Stimulated activated CD8-positive, alpha-beta memory T cell treated with anti-CD3 and anti-CD28 coated beads, Interleukin-7, amount 100 ng/mL, for 48 hours (primary cell): ENCODE data around the gene TMPRSS11B.
A peak's percentile ranks its signal among the peaks of the same experiment; 100 is the strongest.
"Not testable (repeated sequence)": the region's sequence is repeated elsewhere in the genome, so short reads cannot be mapped to it uniquely, and the experiment has no call there.

Experiments used
- DNase-seq, 2 donors: peaks; one replicate each; pipeline ENCODE4 v3.0.0-alpha.2; 2020; ENCODE audit warnings: low read depth in 1 of 2; ENCODE audit errors: extremely low read depth in 1 of 2

Gene TMPRSS11B, protein sequence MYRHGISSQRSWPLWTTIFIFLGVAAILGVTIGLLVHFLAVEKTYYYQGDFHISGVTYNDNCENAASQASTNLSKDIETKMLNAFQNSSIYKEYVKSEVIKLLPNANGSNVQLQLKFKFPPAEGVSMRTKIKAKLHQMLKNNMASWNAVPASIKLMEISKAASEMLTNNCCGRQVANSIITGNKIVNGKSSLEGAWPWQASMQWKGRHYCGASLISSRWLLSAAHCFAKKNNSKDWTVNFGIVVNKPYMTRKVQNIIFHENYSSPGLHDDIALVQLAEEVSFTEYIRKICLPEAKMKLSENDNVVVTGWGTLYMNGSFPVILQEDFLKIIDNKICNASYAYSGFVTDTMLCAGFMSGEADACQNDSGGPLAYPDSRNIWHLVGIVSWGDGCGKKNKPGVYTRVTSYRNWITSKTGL

DNA sequence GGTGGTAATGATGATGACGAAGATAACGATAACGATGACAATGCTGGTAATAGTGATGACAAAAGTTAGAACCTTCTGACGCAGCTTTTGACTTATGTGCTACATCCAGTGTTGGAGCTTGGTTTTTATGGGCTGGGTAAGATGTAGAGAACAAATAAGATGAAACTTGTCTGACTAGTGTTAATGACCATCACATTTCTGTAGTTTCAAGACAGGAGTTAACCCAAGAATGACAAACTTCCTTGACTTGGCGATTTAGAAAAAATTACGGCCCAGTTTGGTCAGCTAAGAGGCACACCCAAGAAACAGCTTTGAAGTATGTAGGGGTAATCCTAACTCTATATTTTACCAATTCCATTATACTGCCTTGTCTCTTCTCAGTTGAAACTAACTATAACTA is at the start of gene TMPRSS11B:
Gene TMPRSS11B, minus strand, starts transcription at position 101 of the 400 bp plus-strand sequence. CDS start 136 bp downstream, outside the sequence.
- DNase-seq = no peak

DNA sequence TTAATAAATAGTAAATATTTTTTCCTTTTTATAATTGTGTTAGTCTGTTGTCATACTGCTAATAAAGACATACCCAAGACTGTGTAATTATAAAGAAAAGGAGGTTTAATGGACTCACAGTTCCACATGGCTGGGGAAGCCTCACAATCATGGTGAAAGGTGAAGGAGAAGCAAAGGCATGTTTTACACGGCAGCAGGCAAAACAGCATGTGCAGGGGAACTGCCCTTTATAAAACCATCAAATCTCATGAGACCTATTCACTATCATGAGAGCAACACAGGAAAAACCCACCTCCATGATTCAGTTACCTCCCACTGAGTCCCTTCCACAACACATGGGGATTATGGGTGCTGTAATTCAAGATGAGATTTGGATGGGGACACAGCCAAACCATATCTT is 45.8 kb upstream of the TMPRSS11B start:
- DNase-seq = no peak

GRCh38 chr4:68288393-68288740 is 42.9 kb upstream of the TMPRSS11B start:
- DNase-seq = no peak

GRCh38 chr4:68287704-68288392 is 42.4 kb upstream of the TMPRSS11B start:
- DNase-seq = no peak

DNA sequence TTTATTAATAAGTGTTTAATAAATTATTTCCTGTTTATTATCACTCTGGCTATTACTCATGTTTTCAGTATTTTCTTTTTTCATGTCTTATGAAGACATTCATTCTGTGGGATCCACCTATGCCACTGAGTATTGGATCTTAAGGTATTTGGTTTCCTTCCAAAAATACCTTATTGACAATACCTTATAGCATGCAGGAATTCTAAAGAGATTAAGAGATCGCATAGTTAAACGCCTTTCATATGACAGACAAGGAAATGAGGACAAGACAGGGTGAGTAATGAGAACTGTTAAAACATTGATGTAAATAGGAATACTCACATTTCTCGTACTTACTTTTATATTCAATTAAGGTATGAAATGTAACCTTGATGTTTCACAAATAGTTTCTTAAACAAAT is 38.2 kb upstream of the TMPRSS11B start:
- no peak for DNase-seq

DNA sequence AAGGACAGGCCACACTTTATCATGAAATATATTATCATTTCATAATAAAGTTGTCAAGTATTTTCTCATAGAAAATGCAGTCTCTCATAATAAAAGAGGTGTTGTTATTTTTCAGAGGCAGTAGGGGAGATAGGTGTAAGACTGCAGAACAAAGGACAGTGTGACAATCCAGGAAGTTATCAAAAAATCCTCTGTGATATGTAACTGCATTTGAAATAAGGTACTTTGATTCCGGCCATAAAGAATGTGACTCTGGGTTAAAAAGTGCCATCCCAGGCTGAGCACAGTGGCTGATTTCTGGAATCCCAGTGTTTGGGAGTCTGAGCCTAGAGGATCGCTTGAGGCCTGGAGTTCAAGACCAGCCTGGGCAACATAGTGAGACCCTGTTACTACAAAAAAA is 37.6 kb upstream of the TMPRSS11B start:
- DNase-seq = no peak

DNA sequence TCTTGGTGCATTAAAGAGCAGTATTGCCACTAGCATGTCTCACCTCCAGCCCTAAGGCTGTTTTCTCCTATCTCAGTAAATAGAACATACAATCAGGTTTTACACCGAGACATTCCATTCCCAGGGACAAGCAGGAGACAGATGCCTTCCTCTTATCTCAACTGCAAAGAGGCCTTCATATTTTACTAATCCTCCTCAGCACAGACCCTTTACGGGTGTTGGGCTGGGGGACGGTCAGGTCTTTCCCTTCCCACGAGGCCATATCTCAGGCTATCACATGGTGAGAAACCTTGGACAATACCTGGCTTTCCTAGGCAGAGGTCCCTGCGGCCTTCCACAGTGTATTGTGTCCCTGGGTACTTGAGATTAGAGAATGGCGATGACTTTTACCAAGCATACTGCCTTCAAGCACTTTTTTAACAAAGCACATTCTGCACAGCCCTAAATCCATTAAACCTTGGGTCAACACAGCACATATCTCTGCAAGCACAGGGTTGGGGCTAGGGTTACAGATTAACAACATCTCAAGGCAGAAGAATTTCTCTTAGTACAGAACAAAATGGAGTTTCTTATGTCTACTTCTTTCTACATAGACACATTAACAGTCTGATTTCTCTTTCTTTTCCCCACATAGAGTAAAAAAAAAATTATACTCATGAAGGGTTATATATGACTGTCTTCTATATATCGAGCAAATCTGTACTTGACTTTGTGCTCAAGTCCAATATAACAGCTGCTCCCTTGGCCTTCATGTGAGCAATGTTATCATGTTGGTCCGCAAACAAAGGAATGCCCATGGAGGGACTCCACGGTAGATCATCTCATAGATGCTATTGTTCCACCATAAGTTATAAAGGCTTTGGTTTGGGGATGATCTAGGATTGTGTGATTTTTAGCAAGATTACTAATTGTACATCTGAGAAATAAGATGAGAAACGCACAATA is 36.6 kb upstream of the TMPRSS11B start:
- not testable (repeated sequence) for DNase-seq

- DNase-seq = no peak
Measured at GRCh38 chr4:68278029-68278428, 32.5 kb upstream of the TMPRSS11B start.

GRCh38 chr4:68277627-68278026 is 32.1 kb upstream of the TMPRSS11B start:
- DNase-seq = no peak

GRCh38 chr4:68272860-68273259 is 27.4 kb upstream of the TMPRSS11B start:
- no peak for DNase-seq

DNA sequence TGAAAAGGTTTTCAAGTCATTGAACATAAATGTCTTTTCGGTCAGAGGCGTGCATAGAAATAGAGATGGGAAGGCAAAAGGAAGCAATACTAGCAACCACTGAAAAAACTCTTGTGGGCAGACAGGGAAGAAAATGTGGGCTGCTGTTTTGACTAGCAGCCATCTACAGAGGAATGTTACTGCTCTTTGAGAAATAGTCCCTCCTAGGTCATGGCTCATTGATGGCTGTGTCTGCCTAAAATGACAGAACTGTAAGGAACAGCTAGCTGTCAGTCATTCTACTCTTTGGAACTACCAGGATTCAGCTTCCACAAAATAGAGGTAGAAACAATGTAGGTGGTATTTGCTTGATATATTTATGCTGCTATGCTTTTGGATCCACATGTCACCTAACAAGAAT is 26.9 kb upstream of the TMPRSS11B start:
- DNase-seq = no peak

GRCh38 chr4:68271851-68272357 is 26.4 kb upstream of the TMPRSS11B start:
- no peak for DNase-seq

GRCh38 chr4:68267433-68267944 is 22.0 kb upstream of the TMPRSS11B start:
- no peak for DNase-seq

- no peak for DNase-seq
Measured at GRCh38 chr4:68264875-68265565, 19.5 kb upstream of the TMPRSS11B start.

- no peak for DNase-seq
Measured at GRCh38 chr4:68259191-68259590, 13.7 kb upstream of the TMPRSS11B start.

- DNase-seq = no peak
Measured at GRCh38 chr4:68257719-68258118, 12.2 kb upstream of the TMPRSS11B start.

GRCh38 chr4:68256284-68256683 is 10.8 kb upstream of the TMPRSS11B start:
- no peak for DNase-seq

- peak in 1 of 2 donors; percentile 16 for DNase-seq
Measured at GRCh38 chr4:68250151-68250930, 4.8 kb upstream of the TMPRSS11B start.

- DNase-seq = no peak
Measured at GRCh38 chr4:68249434-68249833, 3.9 kb upstream of the TMPRSS11B start.
